ENCODE data around the gene TF. TPM values are rescaled to one million over a fixed set of nuclear protein-coding genes. Genes with fewer than 3 reads are reported as not detected.
"Not testable (repeated sequence)": the region's sequence is repeated elsewhere in the genome, so short reads cannot be mapped to it uniquely, and the experiment has no call there.

Gene TF
- total RNA-seq, 2 donors from 2014 or later = 1.6 to 2.2 TPM

DNA sequence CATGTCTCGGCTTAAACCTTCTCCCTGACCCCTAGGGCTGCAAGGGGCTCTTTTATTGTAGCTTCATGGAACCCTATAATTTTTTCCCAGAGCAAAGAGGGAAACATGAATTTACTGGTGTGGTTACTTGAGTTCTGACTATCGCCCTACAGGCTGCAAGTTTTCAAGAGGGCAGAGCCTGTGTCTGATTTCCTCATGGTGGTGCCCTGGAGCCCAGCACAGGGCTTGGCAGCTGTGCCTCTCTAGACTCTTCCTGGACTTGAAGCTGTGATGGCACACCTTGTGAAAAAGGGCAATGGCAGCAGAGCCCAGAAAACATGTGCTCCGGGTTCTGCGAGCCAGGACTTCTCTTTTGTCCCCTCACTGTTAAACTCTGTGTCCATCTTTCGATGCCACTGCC lies 34.2 kb upstream of the TF start:
- Histone ChIP-seq H3K9me3 (no peaks in the 10 kb centered on the region), H3K4me3 (no peak overlapping the region), H3K36me3 (no peaks in the 10 kb centered on the region), H3K27me3 (replicated peaks; ENCODE audit: insufficient read depth) (no peaks in the 10 kb centered on the region), H3K27ac (no peak overlapping the region), H3K4me1 (ENCODE audit: control insufficient read depth in 1 of 2, low read depth in 2 of 2) (no peaks in the 10 kb centered on the region)
- no peak for ATAC-seq (ENCODE audit: insufficient number of reproducible peaks, low FRiP score, low read depth)
- TF ChIP-seq, protein P1, sequence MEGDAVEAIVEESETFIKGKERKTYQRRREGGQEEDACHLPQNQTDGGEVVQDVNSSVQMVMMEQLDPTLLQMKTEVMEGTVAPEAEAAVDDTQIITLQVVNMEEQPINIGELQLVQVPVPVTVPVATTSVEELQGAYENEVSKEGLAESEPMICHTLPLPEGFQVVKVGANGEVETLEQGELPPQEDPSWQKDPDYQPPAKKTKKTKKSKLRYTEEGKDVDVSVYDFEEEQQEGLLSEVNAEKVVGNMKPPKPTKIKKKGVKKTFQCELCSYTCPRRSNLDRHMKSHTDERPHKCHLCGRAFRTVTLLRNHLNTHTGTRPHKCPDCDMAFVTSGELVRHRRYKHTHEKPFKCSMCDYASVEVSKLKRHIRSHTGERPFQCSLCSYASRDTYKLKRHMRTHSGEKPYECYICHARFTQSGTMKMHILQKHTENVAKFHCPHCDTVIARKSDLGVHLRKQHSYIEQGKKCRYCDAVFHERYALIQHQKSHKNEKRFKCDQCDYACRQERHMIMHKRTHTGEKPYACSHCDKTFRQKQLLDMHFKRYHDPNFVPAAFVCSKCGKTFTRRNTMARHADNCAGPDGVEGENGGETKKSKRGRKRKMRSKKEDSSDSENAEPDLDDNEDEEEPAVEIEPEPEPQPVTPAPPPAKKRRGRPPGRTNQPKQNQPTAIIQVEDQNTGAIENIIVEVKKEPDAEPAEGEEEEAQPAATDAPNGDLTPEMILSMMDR (IDR thresholded peaks at IDR 0.05) = no peak
- DNase-seq (ENCODE audit: low spot score) = no peak

DNA sequence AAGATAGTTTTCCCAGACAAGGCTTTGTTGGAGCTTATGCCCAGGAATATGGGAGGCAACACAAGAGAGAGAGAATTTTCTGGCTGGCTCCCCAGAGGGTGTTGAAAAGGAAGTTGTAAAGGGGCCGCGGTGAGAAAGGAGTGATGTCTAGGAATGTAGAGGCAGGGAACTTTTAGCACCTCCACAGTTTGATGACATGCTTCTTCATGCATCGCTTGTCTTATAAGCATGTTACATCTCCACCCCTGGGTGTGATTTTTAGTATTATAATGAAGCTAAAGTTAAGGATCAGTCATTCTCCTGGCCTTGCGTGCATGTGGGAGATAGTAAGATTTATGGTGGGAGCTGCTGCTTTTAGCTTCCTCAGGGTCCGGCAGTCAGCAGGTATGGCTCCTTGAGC lies 32.8 kb upstream of the TF start:
- H3K9me3 ChIP-seq = no peaks in the 10 kb centered on the region
- H3K4me1 ChIP-seq (ENCODE audit: control insufficient read depth in 1 of 2, low read depth in 2 of 2) = no peaks in the 10 kb centered on the region
- TF ChIP-seq, protein P1 (IDR thresholded peaks at IDR 0.05) = no peak
- H3K4me3 ChIP-seq = no peak overlapping the region
- H3K27me3 ChIP-seq (replicated peaks; ENCODE audit: insufficient read depth) = no peaks in the 10 kb centered on the region
- no peaks in the 10 kb centered on the region for H3K36me3 ChIP-seq
- no peak for DNase-seq (ENCODE audit: low spot score)
- ATAC-seq (ENCODE audit: insufficient number of reproducible peaks, low FRiP score, low read depth) = no peak
- H3K27ac ChIP-seq = no peak overlapping the region

DNA sequence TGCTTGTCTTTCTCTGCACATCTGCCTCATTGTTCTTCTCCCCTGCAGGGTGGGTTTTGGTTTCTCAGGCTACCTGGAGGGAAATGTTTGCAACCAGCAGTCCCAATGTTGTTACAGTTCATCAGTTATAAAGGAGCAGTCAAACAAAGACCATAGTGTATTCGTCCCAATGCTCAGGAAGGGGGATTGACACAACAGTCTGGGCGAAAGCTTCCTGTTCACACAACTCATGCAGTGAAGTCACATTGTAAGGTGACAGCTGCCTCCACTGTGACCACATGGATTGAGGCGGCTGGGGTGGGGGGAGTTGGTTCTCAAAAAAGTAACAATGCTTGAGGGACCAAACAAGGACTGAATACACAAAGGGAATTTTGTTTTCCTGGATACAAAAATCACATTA lies 28.8 kb upstream of the TF start:
- peaks cover 5% of the 10 kb centered on the region for H3K9me3 ChIP-seq
- no peak overlapping the region for H3K4me3 ChIP-seq
- ATAC-seq (ENCODE audit: insufficient number of reproducible peaks, low FRiP score, low read depth) (no peak), DNase-seq (ENCODE audit: low spot score) (no peak)
- no peaks in the 10 kb centered on the region for H3K4me1 ChIP-seq (ENCODE audit: control insufficient read depth in 1 of 2, low read depth in 2 of 2)
- TF ChIP-seq, protein P1 (IDR thresholded peaks at IDR 0.05) = no peak
- H3K36me3 ChIP-seq = no peaks in the 10 kb centered on the region
- H3K27me3 ChIP-seq (replicated peaks; ENCODE audit: insufficient read depth) = no peaks in the 10 kb centered on the region
- no peak overlapping the region for H3K27ac ChIP-seq

DNA sequence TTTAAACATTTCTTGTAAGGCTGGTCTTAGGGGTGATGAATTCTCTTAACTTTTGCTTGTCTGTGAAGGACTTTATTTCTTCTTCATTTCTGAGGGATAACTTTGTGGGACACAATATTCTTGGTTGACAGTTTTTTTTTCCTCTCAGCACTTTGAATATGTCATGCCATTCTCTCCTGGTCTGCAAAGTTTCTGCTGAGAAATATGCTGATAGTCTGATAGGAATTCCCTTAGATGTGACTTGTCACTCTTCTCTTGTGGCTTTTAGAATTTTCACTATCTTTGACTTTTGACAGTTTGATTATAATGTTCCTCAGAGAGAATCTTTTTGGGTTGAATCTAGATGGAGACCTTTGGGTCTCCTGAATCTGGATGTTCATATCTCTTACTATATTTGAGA lies 23.3 kb upstream of the TF start:
- no peak for ATAC-seq (ENCODE audit: insufficient number of reproducible peaks, low FRiP score, low read depth)
- H3K4me3 ChIP-seq = no peak overlapping the region
- H3K27ac ChIP-seq = no peak overlapping the region
- TF ChIP-seq, protein P1 (IDR thresholded peaks at IDR 0.05) = no peak
- DNase-seq (ENCODE audit: low spot score) = no peak
- H3K4me1 ChIP-seq (ENCODE audit: control insufficient read depth in 1 of 2, low read depth in 2 of 2) = no peaks in the 10 kb centered on the region
- no peaks in the 10 kb centered on the region for H3K36me3 ChIP-seq
- no peaks in the 10 kb centered on the region for H3K27me3 ChIP-seq (replicated peaks; ENCODE audit: insufficient read depth)
- peaks cover 13% of the 10 kb centered on the region for H3K9me3 ChIP-seq

DNA sequence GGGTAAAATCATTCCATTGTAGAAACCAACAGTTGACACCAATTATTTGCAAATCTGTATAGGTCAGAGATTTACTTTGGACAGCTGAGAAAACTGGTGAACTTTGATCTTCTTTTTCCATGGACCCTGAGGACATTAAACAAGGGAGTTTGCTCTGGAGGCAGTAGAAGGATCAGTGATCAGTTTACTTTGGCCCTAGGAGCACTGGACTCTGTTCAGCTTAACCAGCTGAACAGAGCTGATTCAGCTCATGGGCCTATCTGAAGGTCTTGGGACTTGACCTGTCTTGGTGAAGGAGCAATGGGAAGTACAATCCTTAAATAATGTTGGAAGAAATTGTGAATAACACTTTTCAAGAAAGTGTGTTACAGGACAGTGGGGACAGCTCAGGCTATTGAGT lies 15.2 kb upstream of the TF start:
- no peaks in the 10 kb centered on the region for H3K36me3 ChIP-seq
- no peaks in the 10 kb centered on the region for H3K4me1 ChIP-seq (ENCODE audit: control insufficient read depth in 1 of 2, low read depth in 2 of 2)
- no peak overlapping the region for H3K4me3 ChIP-seq
- TF ChIP-seq, protein P1 (IDR thresholded peaks at IDR 0.05) = no peak
- no peak overlapping the region for H3K27ac ChIP-seq
- H3K9me3 ChIP-seq = no peaks in the 10 kb centered on the region
- ATAC-seq (ENCODE audit: insufficient number of reproducible peaks, low FRiP score, low read depth) (no peak), DNase-seq (ENCODE audit: low spot score) (no peak)
- no peaks in the 10 kb centered on the region for H3K27me3 ChIP-seq (replicated peaks; ENCODE audit: insufficient read depth)

DNA sequence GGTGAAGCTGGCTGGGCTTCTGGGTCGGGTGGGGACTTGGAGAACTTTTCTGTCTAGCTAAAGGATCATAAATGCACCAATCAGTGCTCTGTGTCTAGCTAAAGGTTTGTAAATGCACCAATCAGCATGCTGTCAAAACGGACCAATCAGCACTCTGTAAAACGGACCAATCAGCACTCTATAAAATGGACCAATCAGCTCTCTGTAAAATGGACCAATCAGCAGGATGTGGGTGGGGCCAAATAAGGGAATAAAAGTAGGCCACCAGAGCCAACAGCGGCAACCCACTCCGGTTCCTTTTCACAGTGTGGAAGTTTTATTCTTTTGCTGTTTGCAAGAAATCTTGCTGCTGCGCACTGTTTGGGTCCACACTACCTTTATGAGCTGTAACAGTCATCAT lies 14.0 kb upstream of the TF start:
- not testable (repeated sequence) for H3K4me1 ChIP-seq (ENCODE audit: control insufficient read depth in 1 of 2, low read depth in 2 of 2); H3K36me3 ChIP-seq; ATAC-seq (ENCODE audit: insufficient number of reproducible peaks, low FRiP score, low read depth); DNase-seq (ENCODE audit: low spot score); H3K27me3 ChIP-seq (replicated peaks; ENCODE audit: insufficient read depth); H3K9me3 ChIP-seq; H3K4me3 ChIP-seq; H3K27ac ChIP-seq
